GM19351 (cell line): ENCODE measurements around the gene IPO4.
A peak's percentile ranks its signal among the peaks of the same experiment; 100 is the strongest.
"Not testable (repeated sequence)": the region's sequence is repeated elsewhere in the genome, so short reads cannot be mapped to it uniquely, and the experiment has no call there.

ENCODE experiments used
- ATAC-seq: cut with Tn5 transposase; IDR thresholded peaks from one replicate; pipeline ENCODE4 v1.9.1; 2021; ENCODE audit warnings: mild to moderate bottlenecking, moderate library complexity; ENCODE audit not compliant: unreplicated experiment

Gene IPO4

GRCh38 chr14:24219080-24219479 lies 30.5 kb upstream of the IPO4 start:
- no peak for ATAC-seq

GRCh38 chr14:24216876-24217275 lies 28.3 kb upstream of the IPO4 start:
- ATAC-seq, result not testable (repeated sequence)

- no peak for ATAC-seq
Observed at GRCh38 chr14:24216345-24216699, 27.7 kb upstream of the IPO4 start.

GRCh38 chr14:24215495-24216344 lies 27.1 kb upstream of the IPO4 start, which contains the start of gene MDP1:
MDP1 (minus strand) TSS chr14:24216066; CDS start chr14:24215955, 111 bp downstream.
- peak; percentile 63 for ATAC-seq

- ATAC-seq, result no peak
Observed at GRCh38 chr14:24213866-24214662, 25.4 kb upstream of the IPO4 start.

GRCh38 chr14:24212924-24213865 lies 24.6 kb upstream of the IPO4 start, which contains the start of gene CHMP4A:
CHMP4A (minus strand) TSS chr14:24213488; CDS start chr14:24213439, 49 bp downstream.
- ATAC-seq, result peak; percentile 73

- ATAC-seq, result no peak
Observed at GRCh38 chr14:24211311-24211710, 22.7 kb upstream of the IPO4 start.

GRCh38 chr14:24207625-24208024 lies 19.0 kb upstream of the IPO4 start:
- no peak for ATAC-seq

GRCh38 chr14:24207104-24207551 lies 18.5 kb upstream of the IPO4 start:
- ATAC-seq, result no peak

GRCh38 chr14:24206260-24207103 lies 17.9 kb upstream of the IPO4 start:
- ATAC-seq, result no peak

GRCh38 chr14:24204163-24205146 lies 15.8 kb upstream of the IPO4 start:
- no peak for ATAC-seq

GRCh38 chr14:24203249-24203886 lies 14.8 kb upstream of the IPO4 start:
- ATAC-seq, result not testable (repeated sequence)

GRCh38 chr14:24202538-24202937 lies 13.9 kb upstream of the IPO4 start:
- not testable (repeated sequence) for ATAC-seq

- no peak for ATAC-seq
Observed at GRCh38 chr14:24198814-24199524, 10.4 kb upstream of the IPO4 start.

GRCh38 chr14:24197056-24197450 lies 8.4 kb upstream of the IPO4 start:
- ATAC-seq, result no peak

GRCh38 chr14:24196071-24197055 lies 7.7 kb upstream of the IPO4 start:
- ATAC-seq, result peak; percentile 16
